ENCODE results near the gene RINT1. TPM values are rescaled to one million over a fixed set of nuclear protein-coding genes. Genes with fewer than 3 reads are reported as not detected.

The RINT1 gene
- total RNA-seq, 3 donors from 2014 or later (not counting 1 experiment from before 2014, with no cell fraction given), result 35.1 to 37.3 (median 37.0) TPM

- intact Hi-C loops (cut with micrococcal nuclease), result no loop called here
- H3K27ac ChIP-seq (ENCODE audit: low read length), result no peak overlapping the region
- no peaks in the 10 kb centered on the region for H3K4me1 ChIP-seq (ENCODE audit: control insufficient read depth, insufficient read depth, low read length)
- no peaks in the 10 kb centered on the region for H3K27me3 ChIP-seq (ENCODE audit: control insufficient read depth, insufficient read depth, low read length)
- WGBS (ENCODE audit: insufficient coverage), result 80% methylated on average over 12 of the region's 12 CpGs
- peaks cover 0 to 3% of the 10 kb centered on the region in 2 donors for H3K9me3 Mint-ChIP-seq
- H3K9me3 ChIP-seq (ENCODE audit: control insufficient read depth, insufficient read depth, low read length), result peaks cover 13% of the 10 kb centered on the region
- no peak overlapping the region for H3K27ac Mint-ChIP-seq
- H3K4me3 Mint-ChIP-seq, result no peak overlapping the region
- no peaks in the 10 kb centered on the region for H3K4me1 Mint-ChIP-seq
- DNase-seq (no peak), ATAC-seq (no peak)
- no peaks in the 10 kb centered on the region for H3K36me3 Mint-ChIP-seq
- H3K36me3 ChIP-seq (ENCODE audit: control insufficient read depth, insufficient read depth, low read length), result no peaks in the 10 kb centered on the region
- no peak overlapping the region for H3K4me3 ChIP-seq (ENCODE audit: low read length)
- H3K27me3 Mint-ChIP-seq (ENCODE audit: low read depth in 2 of 2), result no peaks in the 10 kb centered on the region
- no peak for TF ChIP-seq CTCF (IDR thresholded peaks at IDR 0.05)
Measured at GRCh38 chr7:105587909-105588635, 56.1 kb downstream of the RINT1 start.

GRCh38 chr7:105589356-105590077 lies 57.5 kb downstream of the RINT1 start:
- intact Hi-C loops (cut with micrococcal nuclease), result no loop called here
- TF ChIP-seq CTCF (IDR thresholded peaks at IDR 0.05), result peak; percentile 9
- H3K4me3 ChIP-seq (ENCODE audit: low read length), result no peak overlapping the region
- peak; percentile 66 to 85 (median 76) for ATAC-seq
- Mint-ChIP-seq H3K27me3 (ENCODE audit: low read depth in 2 of 2) (no peaks in the 10 kb centered on the region), H3K36me3 (no peaks in the 10 kb centered on the region), H3K4me3 (no peak overlapping the region), H3K4me1 (no peaks in the 10 kb centered on the region), H3K9me3 (peaks cover 0 to 2% of the 10 kb centered on the region in 2 donors), H3K27ac (no peak overlapping the region)
- peaks cover 4% of the 10 kb centered on the region for H3K9me3 ChIP-seq (ENCODE audit: control insufficient read depth, insufficient read depth, low read length)
- DNase-seq, result peak in 1 of 2 donors; percentile 74
- no peaks in the 10 kb centered on the region for H3K27me3 ChIP-seq (ENCODE audit: control insufficient read depth, insufficient read depth, low read length)
- no peak overlapping the region for H3K27ac ChIP-seq (ENCODE audit: low read length)
- no peaks in the 10 kb centered on the region for H3K36me3 ChIP-seq (ENCODE audit: control insufficient read depth, insufficient read depth, low read length)
- H3K4me1 ChIP-seq (ENCODE audit: control insufficient read depth, insufficient read depth, low read length), result no peaks in the 10 kb centered on the region
- WGBS (ENCODE audit: insufficient coverage), result 41% methylated on average over 6 of the region's 6 CpGs

DNA sequence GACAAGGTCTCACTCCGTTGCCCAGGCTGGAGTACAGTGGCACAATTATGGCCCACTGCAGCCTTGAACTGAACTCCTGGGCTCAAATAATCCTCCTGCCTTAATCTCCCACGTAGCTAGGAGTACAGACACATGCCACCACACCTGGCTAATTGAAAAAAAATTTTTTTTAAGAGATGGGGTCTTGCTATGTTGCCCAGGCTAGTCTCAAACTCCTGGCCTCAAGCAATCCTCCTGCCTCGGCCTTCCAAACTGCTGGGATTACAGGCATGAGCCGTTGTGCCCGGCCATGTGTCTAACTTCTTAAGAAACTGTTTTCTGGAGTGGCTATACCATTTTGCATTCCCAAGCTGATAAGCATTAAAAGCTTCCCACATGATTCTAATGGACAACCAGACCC lies 58.8 kb downstream of the RINT1 start:
- Histone ChIP-seq H3K4me3 (ENCODE audit: low read length) (no peak overlapping the region), H3K9me3 (ENCODE audit: control insufficient read depth, insufficient read depth, low read length) (no peaks in the 10 kb centered on the region), H3K27ac (ENCODE audit: low read length) (no peak overlapping the region), H3K4me1 (ENCODE audit: control insufficient read depth, insufficient read depth, low read length) (no peaks in the 10 kb centered on the region), H3K27me3 (ENCODE audit: control insufficient read depth, insufficient read depth, low read length) (no peaks in the 10 kb centered on the region), H3K36me3 (ENCODE audit: control insufficient read depth, insufficient read depth, low read length) (no peaks in the 10 kb centered on the region)
- Mint-ChIP-seq H3K4me3 (no peak overlapping the region), H3K27ac (no peak overlapping the region), H3K36me3 (no peaks in the 10 kb centered on the region), H3K27me3 (ENCODE audit: low read depth in 2 of 2) (peaks cover 2 to 6% of the 10 kb centered on the region in 2 donors), H3K9me3 (no peaks in the 10 kb centered on the region), H3K4me1 (no peaks in the 10 kb centered on the region)
- WGBS (ENCODE audit: insufficient coverage), result 89% methylated on average over 5 of the region's 5 CpGs
- DNase-seq, result no peak
- TF ChIP-seq CTCF (IDR thresholded peaks at IDR 0.05), result no peak
- ATAC-seq, result no peak
- intact Hi-C loops (cut with micrococcal nuclease), result no loop called here
